ENCODE measurements around the gene ERVK3-1. TPM values are rescaled to one million over a fixed set of nuclear protein-coding genes. Genes with fewer than 3 reads are reported as not detected.

Gene ERVK3-1
- polyA plus RNA-seq, 3 donors = 34.6 to 61.5 (median 38.8) TPM

DNA sequence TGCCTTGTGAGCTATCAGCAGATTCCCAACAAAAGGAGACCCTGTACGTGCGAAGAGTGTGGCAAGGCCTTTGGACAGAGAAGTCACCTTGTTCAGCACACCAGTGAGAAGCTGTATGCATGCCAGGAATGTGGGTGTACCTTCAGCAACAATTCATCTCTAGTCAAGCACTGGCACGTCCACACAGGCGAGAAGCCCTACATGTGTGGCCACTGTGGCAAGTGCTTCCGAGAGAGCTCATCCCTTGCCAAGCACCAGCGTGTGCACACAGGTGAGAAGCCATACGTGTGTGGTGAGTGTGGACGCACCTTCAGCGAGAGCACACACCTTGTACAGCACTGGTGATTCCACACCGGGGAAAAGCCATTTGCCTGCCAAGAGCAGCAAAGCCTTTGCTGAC lies 14.1 kb downstream of the ERVK3-1 start:
- peaks cover 0 to 15% of the 10 kb centered on the region in 2 donors for H3K9me3 ChIP-seq (replicated peaks in 1 of 2; ENCODE audit: control insufficient read depth in 1 of 2, insufficient read depth in 1 of 2, low read length in 2 of 2)
- H3K27me3 Mint-ChIP-seq (ENCODE audit: low read depth in 3 of 3) = peaks cover 0 to 5% (median 0%) of the 10 kb centered on the region in 3 donors
- peak overlapping the region in 1 of 7 donors; percentile 33 for H3K27ac Mint-ChIP-seq
- H3K27me3 ChIP-seq (ENCODE audit: control insufficient read depth in 2 of 2, insufficient read depth in 2 of 2, low read length in 2 of 2) = no peaks in the 10 kb centered on the region
- H3K79me2 ChIP-seq (ENCODE audit: insufficient read depth, low read length) = no peaks in the 10 kb centered on the region
- TF ChIP-seq, protein P1, sequence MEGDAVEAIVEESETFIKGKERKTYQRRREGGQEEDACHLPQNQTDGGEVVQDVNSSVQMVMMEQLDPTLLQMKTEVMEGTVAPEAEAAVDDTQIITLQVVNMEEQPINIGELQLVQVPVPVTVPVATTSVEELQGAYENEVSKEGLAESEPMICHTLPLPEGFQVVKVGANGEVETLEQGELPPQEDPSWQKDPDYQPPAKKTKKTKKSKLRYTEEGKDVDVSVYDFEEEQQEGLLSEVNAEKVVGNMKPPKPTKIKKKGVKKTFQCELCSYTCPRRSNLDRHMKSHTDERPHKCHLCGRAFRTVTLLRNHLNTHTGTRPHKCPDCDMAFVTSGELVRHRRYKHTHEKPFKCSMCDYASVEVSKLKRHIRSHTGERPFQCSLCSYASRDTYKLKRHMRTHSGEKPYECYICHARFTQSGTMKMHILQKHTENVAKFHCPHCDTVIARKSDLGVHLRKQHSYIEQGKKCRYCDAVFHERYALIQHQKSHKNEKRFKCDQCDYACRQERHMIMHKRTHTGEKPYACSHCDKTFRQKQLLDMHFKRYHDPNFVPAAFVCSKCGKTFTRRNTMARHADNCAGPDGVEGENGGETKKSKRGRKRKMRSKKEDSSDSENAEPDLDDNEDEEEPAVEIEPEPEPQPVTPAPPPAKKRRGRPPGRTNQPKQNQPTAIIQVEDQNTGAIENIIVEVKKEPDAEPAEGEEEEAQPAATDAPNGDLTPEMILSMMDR (IDR thresholded peaks at IDR 0.05) = no peak
- H4K20me1 ChIP-seq (ENCODE audit: insufficient read depth, low read length) = no peaks in the 10 kb centered on the region
- H2AFZ ChIP-seq (ENCODE audit: insufficient read depth, low read depth, low read length, poor library complexity, severe bottlenecking) = no peak overlapping the region
- H3K4me3 ChIP-seq (replicated peaks in 1 of 3; ENCODE audit: low read depth in 2 of 3, low read length in 3 of 3) = no peak overlapping the region
- no peak overlapping the region for H3K9ac ChIP-seq (ENCODE audit: insufficient read depth, low read length, poor library complexity, severe bottlenecking)
- H3K36me3 ChIP-seq (replicated peaks in 1 of 2; ENCODE audit: control insufficient read depth in 1 of 2, insufficient read depth in 2 of 2, low read length in 2 of 2) = peaks cover 0 to 19% of the 10 kb centered on the region in 2 donors
- intact Hi-C loops (cut with micrococcal nuclease) = no loop called here
- WGBS (ENCODE audit: insufficient coverage) = over 99% methylated on average over 10 of the region's 10 CpGs
- H3K4me1 Mint-ChIP-seq = no peaks in the 10 kb centered on the region
- peaks cover 0 to 10% (median 6%) of the 10 kb centered on the region in 7 donors for H3K9me3 Mint-ChIP-seq
- DNase-seq = no peak
- no peak overlapping the region for H3K27ac ChIP-seq (ENCODE audit: low read depth in 1 of 2, low read length in 2 of 2)
- H3K4me2 ChIP-seq (replicated peaks; ENCODE audit: extremely low read depth, low read length, poor library complexity, severe bottlenecking) = no peak overlapping the region
- H3K4me3 Mint-ChIP-seq = no peak overlapping the region
- peaks cover 19 to 23% of the 10 kb centered on the region in 2 donors for H3K36me3 Mint-ChIP-seq
- no peaks in the 10 kb centered on the region for H3K4me1 ChIP-seq (ENCODE audit: control insufficient read depth in 1 of 2, insufficient read depth in 2 of 2, low read length in 2 of 2)

- Mint-ChIP-seq H3K4me3 (no peak overlapping the region), H3K27me3 (ENCODE audit: low read depth in 3 of 3) (peaks cover 0 to under 1% (median 0%) of the 10 kb centered on the region in 3 donors), H3K27ac (no peak overlapping the region), H3K9me3 (peaks cover 0 to 4% (median 0%) of the 10 kb centered on the region in 7 donors), H3K36me3 (peaks cover 4 to 9% of the 10 kb centered on the region in 2 donors), H3K4me1 (peaks cover 6% of the 10 kb centered on the region)
- Histone ChIP-seq H3K27ac (ENCODE audit: low read depth in 1 of 2, low read length in 2 of 2) (no peak overlapping the region), H3K9me3 (replicated peaks in 1 of 2; ENCODE audit: control insufficient read depth in 1 of 2, insufficient read depth in 1 of 2, low read length in 2 of 2) (no peaks in the 10 kb centered on the region), H3K4me1 (ENCODE audit: control insufficient read depth in 1 of 2, insufficient read depth in 2 of 2, low read length in 2 of 2) (peaks cover 18 to 19% of the 10 kb centered on the region in 2 donors), H4K20me1 (ENCODE audit: insufficient read depth, low read length) (no peaks in the 10 kb centered on the region), H3K4me2 (replicated peaks; ENCODE audit: extremely low read depth, low read length, poor library complexity, severe bottlenecking) (peak overlapping the region; percentile 89), H3K36me3 (replicated peaks in 1 of 2; ENCODE audit: control insufficient read depth in 1 of 2, insufficient read depth in 2 of 2, low read length in 2 of 2) (no peaks in the 10 kb centered on the region), H3K79me2 (ENCODE audit: insufficient read depth, low read length) (peaks cover 20% of the 10 kb centered on the region), H3K4me3 (replicated peaks in 1 of 3; ENCODE audit: low read depth in 2 of 3, low read length in 3 of 3) (no peak overlapping the region), H3K27me3 (ENCODE audit: control insufficient read depth in 2 of 2, insufficient read depth in 2 of 2, low read length in 2 of 2) (no peaks in the 10 kb centered on the region), H3K9ac (ENCODE audit: insufficient read depth, low read length, poor library complexity, severe bottlenecking) (no peak overlapping the region), H2AFZ (ENCODE audit: insufficient read depth, low read depth, low read length, poor library complexity, severe bottlenecking) (no peak overlapping the region)
- intact Hi-C loops (cut with micrococcal nuclease) = loop anchor here (1.0 to 5.0 kb wide), 4 partner anchors 21 to 82 kb away; partner anchors contain the start of genes ERVK3-1 (in 2 of the 2), ZNF837 (in 2 of the 2), ZNF584 (in 1 of the 2) and ZNF8 (in 1 of the 2)
- TF ChIP-seq, protein P1 (IDR thresholded peaks at IDR 0.05) = no peak
- no peak for DNase-seq
- WGBS (ENCODE audit: insufficient coverage) = 93% methylated on average over 5 of the region's 6 CpGs
Observed at GRCh38 chr19:58325311-58326022, 20.3 kb downstream of the ERVK3-1 start.

All from CD14-positive monocyte (primary cell).